Glomerular visceral epithelial cell (primary cell): ENCODE measurements around the gene PIK3R2.
A peak's percentile ranks its signal among the peaks of the same experiment; 100 is the strongest.

Experiments
- DNase-seq: peaks from one replicate; pipeline ENCODE4 v3.0.0-alpha.2; 2016; ENCODE audit errors: extremely low spot score

PIK3R2 gene

DNA sequence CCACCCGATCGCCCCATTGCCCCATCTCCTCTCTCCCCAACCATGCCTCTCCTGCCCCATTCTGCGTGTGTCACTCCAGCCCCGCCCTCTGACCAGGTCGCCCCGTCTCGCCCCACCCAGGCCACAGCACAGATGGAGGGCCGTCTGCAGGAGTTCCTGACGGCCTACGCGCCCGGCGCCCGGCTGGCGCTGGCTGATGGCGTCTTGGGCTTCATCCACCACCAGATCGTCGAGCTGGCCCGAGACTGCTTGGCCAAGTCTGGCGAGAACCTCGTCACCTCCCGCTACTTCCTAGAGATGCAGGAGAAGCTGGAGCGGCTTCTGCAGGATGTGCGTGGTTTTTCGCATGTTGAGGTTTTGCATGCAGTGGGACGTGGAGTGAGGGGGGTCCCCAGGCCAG lies 29.1 kb upstream of the PIK3R2 start:
- DNase-seq: no peak

DNA sequence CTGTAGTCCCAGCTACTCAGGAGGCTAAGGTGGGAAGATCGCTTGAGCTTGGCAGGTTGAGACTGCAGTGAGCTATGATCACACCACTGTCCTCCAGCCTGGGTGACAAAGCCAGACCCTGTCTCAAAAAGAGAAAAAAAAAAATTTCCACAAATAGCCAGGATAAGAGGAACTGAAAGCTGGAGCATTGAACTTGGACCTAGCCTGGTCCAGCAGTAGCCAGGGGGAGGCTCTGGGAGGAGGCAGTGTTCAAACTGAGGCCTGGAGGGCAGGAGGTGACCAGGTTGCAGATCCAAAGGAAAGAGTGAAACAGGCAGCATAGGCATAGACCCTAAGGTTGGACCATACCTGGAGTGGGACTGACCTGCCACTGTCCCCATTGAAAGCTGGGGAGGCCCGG lies 26.9 kb upstream of the PIK3R2 start:
- DNase-seq: no peak

DNA sequence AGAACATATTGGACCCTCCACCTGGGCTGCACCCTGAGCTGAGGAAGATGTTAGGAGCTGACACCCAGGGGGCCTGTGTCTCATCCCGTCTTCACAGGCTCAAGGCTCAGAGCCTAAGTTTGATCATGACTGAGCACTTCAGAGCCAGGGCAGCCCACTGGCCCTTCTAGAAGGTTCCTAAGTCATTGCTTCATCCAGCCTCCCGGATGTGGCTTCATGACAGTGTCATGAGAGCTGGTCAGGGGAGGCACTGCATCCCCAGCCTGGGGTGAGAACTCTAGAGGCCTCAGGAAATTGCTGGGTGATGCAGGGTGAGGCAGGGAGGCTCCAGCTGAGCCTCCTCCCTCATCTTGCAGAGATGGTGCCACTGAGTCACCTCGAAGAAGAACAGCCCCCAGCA lies 24.9 kb upstream of the PIK3R2 start:
- DNase-seq: no peak

DNA sequence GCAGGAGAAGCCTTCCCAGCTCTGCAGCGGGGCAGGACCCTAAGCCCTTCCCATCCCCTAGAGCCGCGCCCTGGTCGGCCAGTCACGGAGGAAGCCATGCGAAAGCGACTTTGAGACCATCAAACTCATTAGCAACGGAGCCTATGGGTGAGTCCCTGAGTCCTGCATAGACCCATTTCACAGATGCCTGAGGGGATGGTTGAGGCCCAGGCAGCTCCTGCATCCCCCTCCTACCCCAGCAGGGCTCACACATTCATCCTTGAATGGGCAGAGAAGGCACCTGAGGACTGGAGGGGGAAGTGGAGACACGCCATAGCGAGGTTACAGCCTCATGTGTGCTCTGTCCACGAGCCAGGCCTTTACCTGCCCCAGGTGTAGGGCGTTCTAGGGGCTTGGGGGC lies 24.2 kb upstream of the PIK3R2 start:
- DNase-seq: no peak

DNA sequence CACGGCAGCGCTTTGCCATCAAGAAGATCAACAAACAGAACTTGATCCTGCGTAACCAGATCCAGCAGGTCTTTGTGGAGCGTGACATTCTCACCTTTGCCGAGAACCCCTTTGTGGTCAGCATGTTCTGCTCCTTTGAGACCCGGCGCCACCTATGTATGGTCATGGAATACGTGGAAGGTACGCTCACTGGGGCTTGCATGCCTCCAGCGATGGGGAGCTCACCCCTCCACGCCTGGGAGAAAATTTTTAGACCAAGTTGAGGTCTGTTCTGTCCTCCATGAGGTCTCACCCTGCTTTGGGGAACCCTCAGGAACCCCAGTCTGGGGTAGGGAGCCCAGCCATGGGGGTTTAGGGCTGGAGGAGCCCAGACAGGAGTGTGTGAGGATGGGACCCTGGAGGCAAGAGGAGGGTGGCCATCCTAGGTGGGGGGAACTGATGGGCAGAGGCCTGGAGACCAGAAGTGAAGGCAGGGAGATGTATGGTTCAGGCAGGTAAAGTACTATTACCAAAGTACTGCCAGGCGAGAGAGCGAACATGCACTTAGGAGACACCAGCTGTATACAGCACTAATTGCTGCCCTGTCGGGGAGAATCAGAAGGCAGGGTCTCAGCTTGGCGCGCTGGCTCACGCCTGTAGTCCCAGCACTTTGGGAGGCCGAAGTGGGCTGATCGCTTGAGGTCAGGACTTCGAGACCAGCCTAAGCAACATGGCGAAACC lies 22.3 kb upstream of the PIK3R2 start:
- DNase-seq: no peak

DNA sequence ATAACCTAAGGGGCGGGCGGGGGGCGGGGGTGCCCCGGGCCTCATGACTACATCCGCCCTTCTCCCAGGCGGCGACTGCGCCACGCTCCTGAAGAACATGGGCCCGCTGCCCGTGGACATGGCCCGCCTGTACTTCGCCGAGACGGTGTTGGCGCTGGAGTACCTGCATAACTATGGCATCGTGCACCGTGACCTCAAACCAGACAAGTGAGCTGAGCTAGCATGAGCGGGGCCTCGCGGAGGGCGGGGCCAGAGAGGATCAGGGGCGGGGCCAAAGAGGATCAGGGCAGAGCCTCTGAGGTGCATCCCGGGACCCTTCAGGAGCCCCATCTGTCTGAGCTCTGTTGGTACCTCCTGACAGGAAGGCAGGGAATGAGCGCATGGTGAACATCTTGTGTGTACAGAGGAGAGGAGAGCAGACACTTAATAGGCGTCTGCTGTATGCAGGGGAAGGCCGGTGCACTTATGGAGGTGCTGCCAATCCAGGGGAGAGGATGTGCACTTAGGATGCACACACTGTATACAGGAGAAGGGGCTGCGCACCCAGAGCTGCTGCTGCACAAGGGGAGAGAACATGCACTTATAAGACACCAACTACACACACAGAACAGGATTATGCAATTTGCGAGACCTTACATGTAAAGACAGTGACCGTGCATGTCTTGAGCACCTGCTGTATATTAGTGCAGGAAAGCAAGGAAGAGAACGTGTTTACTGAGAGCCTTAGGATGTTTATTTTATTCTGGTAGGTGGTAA lies 20.9 kb upstream of the PIK3R2 start:
- DNase-seq: no peak

DNA sequence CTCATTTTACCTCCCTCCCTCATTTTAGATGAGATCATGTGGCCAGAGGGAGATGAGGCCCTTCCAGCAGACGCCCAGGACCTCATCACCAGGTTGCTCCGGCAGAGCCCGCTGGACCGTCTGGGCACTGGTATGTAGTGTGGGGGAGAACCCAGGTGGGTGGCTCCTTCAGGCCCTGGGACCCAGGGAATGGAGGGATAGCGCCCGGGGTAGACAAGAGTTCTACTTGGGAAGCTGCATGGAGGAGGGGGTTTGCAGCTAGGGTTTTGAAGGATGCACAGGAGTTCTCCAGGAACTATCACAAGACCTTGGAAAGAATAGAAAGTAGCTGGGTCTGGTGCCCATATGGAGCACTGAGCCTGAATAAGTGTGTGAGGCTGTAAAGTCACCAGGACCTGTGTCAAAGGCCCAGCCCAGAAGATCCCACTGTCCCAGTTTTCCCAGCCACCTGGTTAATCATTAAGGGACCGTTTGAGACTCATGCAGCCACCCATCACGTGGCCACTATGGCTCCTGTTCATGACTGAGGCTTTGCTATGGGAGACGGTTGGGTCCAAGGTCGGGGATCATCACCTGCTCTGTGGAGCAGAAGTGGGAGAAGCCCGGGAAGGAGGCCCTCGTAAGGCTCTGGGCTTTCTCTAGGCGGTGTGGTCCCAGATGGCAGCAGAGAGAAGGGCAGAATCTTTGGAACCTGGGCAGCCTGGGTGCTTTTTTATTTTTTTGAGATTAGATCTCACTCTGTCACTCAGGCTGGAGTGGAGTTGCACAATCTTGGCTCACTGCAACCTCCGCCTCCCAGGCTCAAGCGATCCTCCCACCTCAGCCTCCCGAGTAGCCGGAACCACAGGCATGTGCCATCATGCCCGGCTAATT lies 17.0 kb upstream of the PIK3R2 start:
- peak; percentile 58 for DNase-seq

DNA sequence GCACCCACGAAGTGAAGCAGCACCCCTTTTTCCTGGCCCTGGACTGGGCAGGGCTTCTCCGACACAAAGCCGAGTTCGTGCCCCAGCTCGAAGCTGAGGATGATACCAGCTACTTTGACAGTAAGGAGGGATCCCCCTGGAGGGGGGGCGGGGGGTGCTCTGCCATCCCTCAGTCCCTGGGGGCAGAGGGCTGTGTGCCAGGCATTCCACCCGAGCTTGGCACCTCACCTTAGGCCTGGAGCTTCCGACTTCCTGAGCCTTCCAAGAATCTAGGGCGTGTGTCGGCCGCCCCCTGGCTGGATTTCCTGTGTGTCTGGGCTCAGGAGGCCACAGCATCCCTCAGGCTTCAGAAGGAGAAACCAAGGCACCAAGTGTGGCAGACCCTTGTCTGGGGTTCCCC lies 15.7 kb upstream of the PIK3R2 start:
- DNase-seq: no peak

DNA sequence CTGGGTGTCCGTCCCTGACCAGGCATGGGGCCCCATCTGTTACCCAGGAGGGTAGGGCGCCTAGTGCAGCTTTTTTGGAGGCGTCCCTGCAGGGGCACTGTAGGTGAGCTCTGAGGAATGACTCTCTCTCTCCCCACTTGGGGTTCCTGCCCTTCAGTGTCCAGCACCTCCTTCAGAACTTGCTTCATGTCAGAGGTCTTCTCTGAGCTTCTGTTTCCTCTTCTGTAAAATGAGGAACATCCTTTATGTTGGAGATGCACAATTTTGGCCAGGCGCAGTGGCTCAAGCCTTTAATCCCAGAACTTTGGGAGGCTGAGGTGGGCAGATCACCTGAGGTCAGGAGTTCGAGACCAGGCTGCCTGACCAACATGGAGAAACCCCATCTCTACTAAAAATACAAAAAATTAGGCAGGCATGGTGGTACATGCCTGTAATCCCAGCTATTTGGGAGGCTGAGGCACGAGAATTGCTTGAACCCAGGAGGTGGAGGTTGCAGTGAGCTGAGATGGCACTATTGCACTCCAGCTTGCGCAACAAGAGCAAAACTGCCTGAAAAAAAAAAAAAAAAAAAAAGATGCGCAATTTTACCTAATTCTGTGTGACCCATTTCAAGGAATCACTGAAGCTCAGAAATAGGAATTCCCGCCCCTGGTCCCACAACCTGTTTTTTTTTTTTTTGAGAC lies 15.2 kb upstream of the PIK3R2 start:
- DNase-seq: no peak

DNA sequence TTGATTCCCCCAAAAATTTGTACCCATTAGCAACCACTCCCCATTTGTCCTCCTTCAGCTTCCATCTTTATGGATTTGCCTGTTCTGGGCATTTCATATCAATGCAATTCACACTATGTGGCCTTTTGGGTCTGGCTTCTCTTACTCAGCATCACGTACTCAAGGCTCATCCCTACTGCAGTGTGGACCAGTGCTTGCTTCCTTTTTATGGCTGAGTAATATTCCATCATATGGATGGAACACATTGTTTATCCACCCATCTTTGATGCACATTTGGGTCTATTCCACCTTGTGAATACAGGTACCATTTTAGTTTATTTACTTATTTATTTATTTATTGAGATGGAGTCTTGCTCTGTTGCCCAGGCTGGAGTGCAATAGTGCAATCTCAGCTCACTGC lies 12.5 kb upstream of the PIK3R2 start:
- no peak for DNase-seq

DNA sequence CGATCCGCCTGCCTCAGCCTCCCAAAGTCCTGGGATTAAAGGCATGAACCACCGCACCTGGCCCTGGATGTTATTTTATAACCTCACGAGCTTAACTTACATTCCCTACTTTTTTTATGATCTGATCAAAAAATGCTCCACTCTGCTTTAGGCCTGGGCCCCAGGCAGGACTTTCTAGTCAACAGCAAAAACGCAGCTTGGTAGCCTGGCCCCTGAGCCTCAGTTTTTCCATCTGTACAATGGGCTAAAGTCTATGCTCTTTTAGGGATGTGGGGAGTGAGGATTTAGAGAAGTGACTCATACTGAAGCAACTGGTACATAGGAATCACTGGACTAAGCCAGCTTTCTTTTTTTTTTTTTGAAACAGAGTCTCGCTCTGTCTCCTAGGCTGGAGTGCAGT lies 11.9 kb upstream of the PIK3R2 start:
- DNase-seq: no peak

DNA sequence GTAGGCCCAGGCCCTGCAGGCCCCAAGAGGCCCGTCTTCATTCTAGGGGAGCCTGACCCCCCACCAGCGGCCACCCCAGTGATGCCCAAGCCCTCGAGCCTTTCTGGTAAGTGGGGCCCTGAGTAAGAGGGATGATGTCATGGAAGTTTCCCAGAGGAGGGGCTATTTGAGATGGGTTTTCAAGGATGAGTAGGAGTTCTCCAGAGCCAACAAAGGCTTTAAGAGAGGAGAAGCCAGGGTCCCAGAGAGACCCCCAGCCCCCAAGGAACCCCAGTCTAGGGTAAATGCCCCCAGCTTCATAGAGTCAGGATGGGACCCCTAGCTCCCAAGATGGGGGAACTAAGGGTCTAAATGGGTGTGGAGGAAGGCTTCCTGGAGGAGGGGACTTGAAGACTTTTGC lies 9.1 kb upstream of the PIK3R2 start:
- no peak for DNase-seq

DNA sequence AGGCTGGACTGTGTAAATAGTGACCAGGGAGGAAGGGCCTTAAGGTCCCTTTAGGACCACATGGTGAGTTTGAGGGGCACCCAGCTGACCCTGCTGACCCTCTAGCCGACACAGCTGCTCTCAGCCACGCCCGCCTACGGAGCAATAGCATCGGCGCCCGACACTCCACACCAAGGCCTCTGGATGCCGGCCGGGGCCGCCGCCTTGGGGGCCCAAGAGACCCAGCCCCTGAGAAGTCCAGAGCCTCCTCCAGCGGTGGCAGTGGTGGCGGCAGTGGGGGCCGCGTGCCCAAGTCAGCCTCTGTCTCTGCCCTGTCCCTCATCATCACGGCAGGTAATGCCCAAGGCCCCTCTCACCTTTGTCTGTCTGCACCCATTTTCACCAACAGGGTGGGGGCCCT lies 8.6 kb upstream of the PIK3R2 start:
- no peak for DNase-seq

DNA sequence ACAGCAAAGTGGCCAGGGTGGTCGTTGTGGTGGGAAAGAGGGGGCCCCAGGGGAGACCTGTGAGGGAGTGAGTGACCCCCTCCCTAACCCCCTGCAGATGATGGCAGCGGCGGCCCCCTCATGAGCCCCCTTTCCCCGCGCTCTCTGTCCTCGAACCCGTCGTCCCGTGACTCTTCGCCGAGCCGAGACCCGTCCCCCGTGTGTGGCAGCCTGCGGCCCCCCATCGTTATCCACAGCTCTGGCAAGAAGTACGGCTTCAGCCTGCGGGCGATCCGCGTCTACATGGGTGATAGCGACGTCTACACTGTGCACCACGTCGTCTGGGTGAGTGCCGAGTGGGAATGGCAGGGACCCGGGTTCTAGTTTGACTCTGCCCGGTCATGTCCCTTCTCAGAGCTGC lies 8.1 kb upstream of the PIK3R2 start:
- no peak for DNase-seq

DNA sequence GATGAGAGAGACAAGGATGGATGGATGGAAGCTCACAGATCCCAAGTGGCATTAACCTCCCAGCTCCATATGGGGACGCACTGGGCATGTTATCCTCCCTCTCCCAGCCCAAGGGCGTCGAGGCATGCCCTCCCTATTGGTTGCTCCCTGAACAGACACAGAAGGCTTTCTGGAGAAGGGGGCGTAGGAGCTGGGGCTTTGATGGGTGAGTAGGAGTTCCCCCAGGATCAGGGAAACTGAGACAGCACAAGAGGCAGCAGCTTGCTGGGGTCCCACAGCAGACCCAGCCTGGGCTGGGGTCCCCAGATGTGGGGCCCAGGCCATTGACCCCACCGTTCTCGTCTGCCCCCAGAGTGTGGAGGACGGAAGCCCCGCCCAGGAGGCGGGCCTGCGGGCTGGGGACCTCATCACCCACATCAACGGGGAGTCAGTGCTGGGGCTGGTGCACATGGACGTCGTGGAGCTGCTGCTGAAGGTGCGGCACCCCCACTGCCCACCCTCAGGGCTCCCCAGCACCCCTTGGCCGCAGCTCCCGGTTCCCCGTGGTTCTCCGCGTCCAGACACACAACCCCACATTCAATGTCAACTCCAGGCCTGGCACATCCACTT lies 7.5 kb upstream of the PIK3R2 start:
- no peak for DNase-seq

DNA sequence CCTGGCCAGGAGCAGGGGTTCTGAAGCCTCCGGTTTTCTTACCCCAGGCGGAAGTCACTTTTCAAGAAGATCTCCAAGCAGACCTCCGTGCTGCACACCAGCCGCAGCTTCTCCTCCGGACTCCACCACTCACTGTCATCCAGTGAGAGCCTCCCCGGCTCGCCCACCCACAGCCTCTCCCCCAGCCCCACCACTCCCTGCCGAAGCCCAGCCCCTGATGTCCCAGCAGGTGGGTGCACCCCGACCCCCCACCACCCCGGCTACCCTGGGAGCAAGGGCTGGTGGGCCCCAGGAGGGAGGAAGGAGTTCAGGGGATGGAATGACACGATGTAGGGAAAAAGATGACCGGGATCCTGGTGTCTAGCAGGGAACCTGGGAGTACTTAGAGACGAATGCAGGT lies 5.6 kb upstream of the PIK3R2 start:
- no peak for DNase-seq

DNA sequence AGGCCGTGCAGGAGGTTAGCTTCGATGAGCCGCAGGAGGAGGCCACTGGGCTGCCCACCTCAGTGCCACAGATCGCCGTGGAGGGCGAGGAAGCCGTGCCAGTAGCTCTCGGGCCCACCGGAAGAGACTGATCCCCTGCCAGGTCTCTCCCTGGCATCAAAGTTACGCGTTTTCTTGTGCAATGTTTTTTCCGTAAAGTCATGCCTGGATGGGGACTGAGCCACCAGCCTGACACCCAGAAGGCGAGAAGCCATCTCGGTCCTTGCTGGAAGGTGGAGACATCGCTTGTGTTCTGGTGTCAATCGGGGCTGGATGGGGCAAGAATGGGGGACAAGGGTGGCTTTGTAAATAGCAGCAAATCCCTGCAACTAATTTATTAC lies 3.4 kb upstream of the PIK3R2 start:
- DNase-seq: no peak

DNA sequence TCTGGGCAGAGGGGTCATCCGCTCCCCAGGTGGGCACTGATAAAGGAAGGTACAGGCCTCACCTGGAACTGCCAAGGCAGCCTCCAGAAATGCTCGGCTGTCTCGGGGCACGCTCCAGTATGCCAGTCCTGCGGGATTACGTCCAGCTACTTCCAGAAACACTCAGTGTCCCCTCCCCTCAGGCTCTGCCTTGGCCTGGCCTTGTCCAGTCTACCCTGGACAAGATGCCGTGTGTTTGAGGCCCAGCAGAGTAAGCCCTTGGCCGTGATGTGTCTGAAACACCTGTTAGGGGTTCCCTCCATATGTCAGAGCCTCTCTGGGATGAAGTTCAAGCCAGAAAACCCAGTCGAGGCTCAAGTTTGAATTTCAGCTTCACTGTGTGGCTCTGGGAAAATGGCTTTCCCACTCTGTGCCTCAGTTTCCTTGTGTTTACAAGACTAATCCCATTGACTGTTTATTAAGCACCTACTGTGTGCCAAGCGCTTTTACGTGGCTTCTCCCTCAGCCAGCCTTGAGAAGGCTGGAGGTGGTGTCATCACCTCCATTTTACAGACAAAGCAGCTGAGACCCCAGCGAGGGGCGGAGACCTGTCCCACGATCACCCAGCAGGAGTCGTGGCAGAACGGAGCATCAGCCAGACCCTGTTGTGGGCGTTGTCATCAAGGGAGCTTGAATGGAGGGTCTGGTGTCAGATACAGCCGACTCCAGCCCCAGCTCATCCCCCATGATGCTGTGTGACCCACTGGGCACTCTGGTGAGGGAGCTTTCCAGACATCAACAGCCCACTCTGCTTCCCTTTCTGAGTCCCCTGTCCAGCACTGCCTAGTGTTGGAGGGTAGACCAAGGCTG lies 2.0 kb upstream of the PIK3R2 start:
- DNase-seq: no peak

DNA sequence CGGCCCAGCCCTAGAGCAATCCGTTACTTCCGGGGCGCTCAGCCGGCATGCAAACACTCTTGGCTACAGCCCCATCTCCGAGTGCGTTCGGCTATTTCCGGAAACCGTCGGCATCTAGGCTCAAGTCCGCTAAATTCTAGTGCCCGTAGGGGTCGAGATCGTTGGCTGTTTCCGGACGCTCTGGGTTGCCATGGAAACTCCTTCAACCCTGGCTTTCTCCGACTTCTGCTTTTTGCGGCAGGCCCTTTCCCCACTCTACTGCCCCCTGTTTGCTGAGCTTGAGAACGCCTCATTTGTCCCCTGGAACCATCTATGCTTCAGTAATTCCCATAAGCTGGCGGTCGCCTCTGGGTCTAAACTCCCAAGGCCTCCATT lies 534 bp upstream of the PIK3R2 start:
- peak; percentile 99 for DNase-seq

DNA sequence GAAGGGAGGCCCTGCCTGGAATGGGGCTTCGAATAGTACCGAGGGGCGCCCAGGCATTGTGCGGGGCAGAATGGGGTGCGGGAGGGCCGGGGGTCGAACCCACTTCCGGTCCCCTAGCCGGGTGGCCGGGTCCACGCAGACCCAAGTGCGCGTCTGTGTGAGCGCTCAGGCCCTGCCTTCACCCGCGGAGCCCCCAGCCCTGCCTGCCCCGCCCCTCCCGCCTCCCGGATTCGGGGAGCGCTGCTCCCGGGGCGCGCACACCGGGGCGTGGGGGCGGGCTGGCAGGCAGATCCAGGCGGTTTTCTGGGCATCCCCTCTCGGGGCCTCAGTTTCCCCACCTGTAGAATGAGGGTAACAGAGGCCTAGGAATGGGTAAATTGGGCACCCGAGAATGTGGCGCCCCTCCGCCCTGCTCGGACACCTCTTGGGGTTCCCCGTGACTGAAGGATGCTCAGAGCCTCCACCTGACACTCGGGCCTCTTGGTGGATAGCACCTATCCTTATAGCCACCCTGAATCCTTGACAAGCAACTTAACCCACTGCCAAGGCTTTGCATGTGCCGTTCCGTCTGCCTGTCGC lies 682 bp downstream of the PIK3R2 start:
- DNase-seq: no peak
